Mammary epithelial cell (primary cell): Measurements from ENCODE around the gene FBXL5.

Experiments
- CTCF ChIP-seq, 2 donors: IDR thresholded peaks in 1 of 2; conservative IDR thresholded peaks in 1 of 2; 2 replicates each; pipeline ENCODE4 v1.5.1; 2011 to 2012; ENCODE audit warnings: inconsistent platforms in 2 of 2, low read length in 2 of 2, mild to moderate bottlenecking in 2 of 2, control low read depth in 1 of 2, low read depth in 1 of 2; ENCODE audit not compliant: insufficient read depth in 1 of 2; ENCODE audit errors: extremely low read depth in 1 of 2
- EZH2 ChIP-seq: IDR thresholded peaks from 2 replicates; pipeline ENCODE4 v1.6.1; 2012; ENCODE audit warnings: low read length, inconsistent platforms, borderline replicate concordance

GRCh38 chr4:15674046-15674445 is 18.9 kb upstream of the FBXL5 start:
- TF ChIP-seq CTCF (conservative IDR thresholded peaks at IDR 0.05 in 1 of 2, IDR thresholded peaks at IDR 0.05 in 1 of 2; ENCODE audit: extremely low read depth in 1 of 2, insufficient read depth in 1 of 2, low read depth in 1 of 2, low read length in 2 of 2): no peak
- TF ChIP-seq EZH2: no peak
